ENCODE data around the gene PHOX2B.

PHOX2B gene

GRCh38 chr4:41748571-41749475, at the start of gene PHOX2B:
TSS of gene PHOX2B (minus strand) at chr4:41748725. CDS start at chr4:41748610, 115 bp downstream.
- no peak for DNase-seq

GRCh38 chr4:41797260-41797659, 48.7 kb upstream of the PHOX2B start:
- no peak for DNase-seq

- DNase-seq = no peak
Measured at GRCh38 chr4:41796545-41797210, 48.2 kb upstream of the PHOX2B start.

GRCh38 chr4:41795796-41796385, 47.4 kb upstream of the PHOX2B start:
- DNase-seq = no peak

- DNase-seq = no peak
Measured at GRCh38 chr4:41792166-41792565, 43.6 kb upstream of the PHOX2B start.

- DNase-seq = no peak
Measured at GRCh38 chr4:41791557-41791956, 43.0 kb upstream of the PHOX2B start.

GRCh38 chr4:41787931-41788330, 39.4 kb upstream of the PHOX2B start:
- no peak for DNase-seq

GRCh38 chr4:41785665-41786064, 37.1 kb upstream of the PHOX2B start:
- DNase-seq = no peak

GRCh38 chr4:41784191-41784979, 35.9 kb upstream of the PHOX2B start:
- DNase-seq = no peak

GRCh38 chr4:41776466-41776865, 27.9 kb upstream of the PHOX2B start:
- DNase-seq = no peak

GRCh38 chr4:41763729-41764128, 15.2 kb upstream of the PHOX2B start:
- DNase-seq = no peak

GRCh38 chr4:41758884-41759283, 10.4 kb upstream of the PHOX2B start:
- no peak for DNase-seq

- DNase-seq = no peak
Measured at GRCh38 chr4:41757521-41758156, 9.1 kb upstream of the PHOX2B start.

GRCh38 chr4:41753942-41754341, 5.4 kb upstream of the PHOX2B start:
- DNase-seq = no peak

- no peak for DNase-seq
Measured at GRCh38 chr4:41752081-41752836, 3.7 kb upstream of the PHOX2B start.

- no peak for DNase-seq
Measured at GRCh38 chr4:41751449-41752061, 3.0 kb upstream of the PHOX2B start.

- DNase-seq = no peak
Measured at GRCh38 chr4:41750626-41751448, 2.3 kb upstream of the PHOX2B start.

- DNase-seq = no peak
Measured at GRCh38 chr4:41750121-41750625, 1.6 kb upstream of the PHOX2B start.

GRCh38 chr4:41749631-41750039, 1.1 kb upstream of the PHOX2B start:
- DNase-seq = no peak

- DNase-seq = no peak
Measured at GRCh38 chr4:41748074-41748570, 403 bp downstream of the PHOX2B start.

Data from NCI-H1436 (cell line).